Measurements from ENCODE around the gene RASGRF1. TPM values are rescaled to one million over a fixed set of nuclear protein-coding genes. Genes with fewer than 3 reads are reported as not detected.

The RASGRF1 gene
- total and polyA plus RNA-seq, 7 donors: 0.03 to 0.05 TPM; not detected in 5

DNA sequence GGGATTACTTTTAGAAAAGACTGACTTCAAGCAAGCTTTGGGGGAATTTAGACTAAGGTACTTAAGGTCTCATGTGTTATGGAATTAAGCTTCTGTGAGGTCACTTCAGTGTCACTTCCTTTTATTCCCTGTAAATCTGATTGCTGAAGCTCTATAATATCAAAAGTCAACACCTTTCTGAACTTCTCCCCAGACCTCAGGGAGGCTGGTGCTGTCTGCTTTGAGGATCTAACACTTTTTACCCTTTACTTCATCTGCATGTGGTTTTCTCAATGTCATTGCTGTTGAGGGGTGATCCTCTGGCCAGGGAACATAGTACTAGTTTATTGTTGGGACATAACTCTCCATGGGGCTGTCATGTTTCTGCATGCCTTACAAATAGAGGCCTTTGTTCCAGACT lies 41.8 kb upstream of the RASGRF1 start:
- H3K9me3 ChIP-seq: peaks cover 4% of the 10 kb centered on the region
- intact Hi-C loops (cut with DNase I): no loop called here
- no peaks in the 10 kb centered on the region for H3K36me3 ChIP-seq (ENCODE audit: insufficient read depth in 1 of 2, low read depth in 1 of 2)
- H3K4me3 ChIP-seq: no peak overlapping the region
- DNase-seq: no peak
- ATAC-seq: no peak
- TF ChIP-seq, protein P1, sequence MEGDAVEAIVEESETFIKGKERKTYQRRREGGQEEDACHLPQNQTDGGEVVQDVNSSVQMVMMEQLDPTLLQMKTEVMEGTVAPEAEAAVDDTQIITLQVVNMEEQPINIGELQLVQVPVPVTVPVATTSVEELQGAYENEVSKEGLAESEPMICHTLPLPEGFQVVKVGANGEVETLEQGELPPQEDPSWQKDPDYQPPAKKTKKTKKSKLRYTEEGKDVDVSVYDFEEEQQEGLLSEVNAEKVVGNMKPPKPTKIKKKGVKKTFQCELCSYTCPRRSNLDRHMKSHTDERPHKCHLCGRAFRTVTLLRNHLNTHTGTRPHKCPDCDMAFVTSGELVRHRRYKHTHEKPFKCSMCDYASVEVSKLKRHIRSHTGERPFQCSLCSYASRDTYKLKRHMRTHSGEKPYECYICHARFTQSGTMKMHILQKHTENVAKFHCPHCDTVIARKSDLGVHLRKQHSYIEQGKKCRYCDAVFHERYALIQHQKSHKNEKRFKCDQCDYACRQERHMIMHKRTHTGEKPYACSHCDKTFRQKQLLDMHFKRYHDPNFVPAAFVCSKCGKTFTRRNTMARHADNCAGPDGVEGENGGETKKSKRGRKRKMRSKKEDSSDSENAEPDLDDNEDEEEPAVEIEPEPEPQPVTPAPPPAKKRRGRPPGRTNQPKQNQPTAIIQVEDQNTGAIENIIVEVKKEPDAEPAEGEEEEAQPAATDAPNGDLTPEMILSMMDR (IDR thresholded peaks at IDR 0.05): no peak
- H3K27me3 ChIP-seq (ENCODE audit: insufficient read depth in 3 of 3, low read length in 2 of 3): peaks cover 2 to 10% (median 2%) of the 10 kb centered on the region in 3 donors
- H3K4me1 ChIP-seq: no peaks in the 10 kb centered on the region
- no peak overlapping the region for H3K27ac ChIP-seq

DNA sequence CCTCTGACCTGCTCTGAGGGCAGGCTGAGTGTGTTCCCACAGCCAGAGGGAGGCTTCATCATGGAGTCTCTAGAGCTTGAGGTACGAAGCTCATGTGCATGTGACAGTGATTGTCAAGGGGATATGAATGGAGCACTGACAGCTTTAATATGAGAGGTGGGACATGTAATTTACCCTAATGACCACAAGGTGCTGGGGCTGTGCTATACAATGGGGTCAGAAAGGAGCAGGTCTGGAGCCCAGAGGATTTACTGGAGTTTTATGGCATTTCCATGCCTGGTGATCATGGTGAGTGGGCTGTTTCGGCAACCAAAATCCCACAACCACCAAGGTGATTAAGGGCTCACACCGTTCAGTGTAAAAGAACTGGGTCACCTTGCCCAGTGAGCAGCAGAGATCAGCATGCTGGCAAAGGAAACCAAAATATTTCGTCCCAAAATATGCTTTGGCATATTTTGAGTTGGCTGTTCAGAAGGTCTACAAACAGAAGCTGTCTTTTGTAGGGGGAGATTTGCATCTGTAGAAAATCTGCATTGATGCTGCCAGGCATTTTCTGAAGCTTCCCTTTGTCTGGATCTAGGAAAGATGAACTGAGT lies 40.1 kb upstream of the RASGRF1 start:
- no peaks in the 10 kb centered on the region for H3K4me1 ChIP-seq
- H3K27me3 ChIP-seq (ENCODE audit: insufficient read depth in 3 of 3, low read length in 2 of 3): peaks cover 2 to 13% (median 2%) of the 10 kb centered on the region in 3 donors
- intact Hi-C loops (cut with DNase I): no loop called here
- H3K4me3 ChIP-seq: no peak overlapping the region
- H3K9me3 ChIP-seq: peaks cover 4% of the 10 kb centered on the region
- no peak overlapping the region for H3K27ac ChIP-seq
- H3K36me3 ChIP-seq (ENCODE audit: insufficient read depth in 1 of 2, low read depth in 1 of 2): no peaks in the 10 kb centered on the region
- no peak for ATAC-seq
- TF ChIP-seq, protein P1 (IDR thresholded peaks at IDR 0.05): no peak
- DNase-seq: no peak
- WGBS, 3 donors: 47 to 58% (median 47%) methylated on average over 4 of the region's 4 CpGs

DNA sequence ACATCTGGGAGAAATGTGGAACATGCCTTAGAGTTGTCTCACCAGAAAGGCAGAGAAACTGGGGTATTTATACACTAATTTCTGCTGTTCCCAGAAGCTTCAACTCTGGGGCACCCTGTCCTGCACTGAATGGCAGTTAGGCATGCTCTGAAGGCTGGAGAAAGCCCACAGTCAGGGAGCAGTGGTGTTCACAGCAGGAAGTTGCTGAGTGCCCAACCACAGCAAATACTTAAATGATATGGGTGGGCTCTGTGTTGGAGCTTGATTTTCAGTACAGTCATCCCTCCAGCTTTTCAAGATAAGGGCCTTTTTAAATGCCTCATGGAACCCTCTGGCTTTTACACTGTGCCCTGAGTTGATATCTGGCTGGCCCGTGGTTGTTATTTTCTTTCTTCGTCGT lies 38.7 kb upstream of the RASGRF1 start:
- WGBS, 3 donors: 89 to 93% (median 90%) methylated on average over 3 of the region's 3 CpGs
- TF ChIP-seq, protein P1 (IDR thresholded peaks at IDR 0.05): no peak
- peaks cover 0 to 11% (median 4%) of the 10 kb centered on the region in 3 donors for H3K27me3 ChIP-seq (ENCODE audit: insufficient read depth in 3 of 3, low read length in 2 of 3)
- ATAC-seq (no peak), DNase-seq (no peak)
- no peak overlapping the region for H3K4me3 ChIP-seq
- H3K27ac ChIP-seq: no peak overlapping the region
- no peaks in the 10 kb centered on the region for H3K36me3 ChIP-seq (ENCODE audit: insufficient read depth in 1 of 2, low read depth in 1 of 2)
- H3K9me3 ChIP-seq: peaks cover 4% of the 10 kb centered on the region
- intact Hi-C loops (cut with DNase I): no loop called here
- H3K4me1 ChIP-seq: no peaks in the 10 kb centered on the region

DNA sequence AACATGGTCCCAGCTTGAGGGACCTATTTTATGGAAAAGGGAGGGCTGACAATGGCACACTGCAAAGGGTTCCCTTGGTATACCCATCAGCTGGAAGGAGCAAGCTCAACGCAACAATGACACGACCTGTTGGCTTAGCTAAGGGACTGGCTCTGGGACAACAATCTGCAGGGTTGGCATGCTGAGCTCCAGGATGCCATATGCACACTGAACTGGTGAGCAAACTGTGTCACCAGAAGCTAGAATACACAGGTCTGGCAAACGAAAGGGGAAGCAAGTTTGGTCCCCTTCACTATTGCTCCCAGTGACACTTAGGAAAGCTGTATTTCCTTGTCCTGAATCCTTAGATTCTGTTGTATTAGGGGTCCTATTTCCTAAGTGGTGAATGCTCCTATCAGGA lies 38.0 kb upstream of the RASGRF1 start:
- WGBS, 3 donors: 50 to 56% (median 55%) methylated on average over 3 of the region's 3 CpGs
- TF ChIP-seq, protein P1 (IDR thresholded peaks at IDR 0.05): no peak
- Histone ChIP-seq H3K27ac (no peak overlapping the region), H3K4me1 (no peaks in the 10 kb centered on the region), H3K36me3 (ENCODE audit: insufficient read depth in 1 of 2, low read depth in 1 of 2) (no peaks in the 10 kb centered on the region), H3K9me3 (peaks cover 4% of the 10 kb centered on the region), H3K4me3 (no peak overlapping the region), H3K27me3 (ENCODE audit: insufficient read depth in 3 of 3, low read length in 2 of 3) (peaks cover 0 to 11% (median 5%) of the 10 kb centered on the region in 3 donors)
- no peak for DNase-seq
- intact Hi-C loops (cut with DNase I): no loop called here
- ATAC-seq: no peak

DNA sequence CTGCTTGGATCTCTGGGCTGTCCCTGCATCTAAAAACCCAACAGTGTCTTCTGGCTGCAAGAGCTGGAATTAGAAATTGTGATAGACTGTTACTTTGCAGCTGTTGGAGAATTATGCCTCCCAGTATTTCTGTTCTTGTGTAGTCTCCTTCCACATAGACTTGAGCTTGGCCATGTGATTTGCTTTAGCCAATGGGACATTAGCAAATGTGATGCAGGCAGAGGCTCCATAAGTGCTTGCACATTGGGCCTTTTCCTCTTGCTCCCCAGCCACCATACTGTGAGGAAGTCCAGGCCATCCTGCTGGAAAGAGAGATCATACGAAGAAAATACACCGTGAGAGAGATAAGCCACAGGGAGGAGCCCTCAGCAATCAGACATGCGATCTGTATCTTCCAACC lies 33.8 kb upstream of the RASGRF1 start:
- H3K27ac ChIP-seq: no peak overlapping the region
- H3K9me3 ChIP-seq: peaks cover 4% of the 10 kb centered on the region
- H3K36me3 ChIP-seq (ENCODE audit: insufficient read depth in 1 of 2, low read depth in 1 of 2): no peaks in the 10 kb centered on the region
- DNase-seq (no peak), ATAC-seq (no peak)
- H3K4me1 ChIP-seq: no peaks in the 10 kb centered on the region
- H3K27me3 ChIP-seq (ENCODE audit: insufficient read depth in 3 of 3, low read length in 2 of 3): peaks cover 0 to 12% (median 6%) of the 10 kb centered on the region in 3 donors
- 40 to 43% (median 42%) methylated on average over 3 of the region's 3 CpGs for WGBS, 3 donors
- TF ChIP-seq, protein P1 (IDR thresholded peaks at IDR 0.05): no peak
- intact Hi-C loops (cut with DNase I): no loop called here
- H3K4me3 ChIP-seq: no peak overlapping the region
